MM.1S (cell line): ENCODE measurements around the gene FCGR3B.

ENCODE experiments used
- DNase-seq: peaks from one replicate; pipeline ENCODE4 v3.0.0-alpha.2; 2015
- H2AFZ ChIP-seq: fragments of 300-600 bp; sonication (generic); 2 replicates; pipeline ENCODE4 v1.6.0; 2016; ENCODE audit warnings: antibody characterized with exemption, low read length
- H3F3A ChIP-seq: fragments of 300-600 bp; sonication (generic); 2 replicates; pipeline ENCODE4 v1.6.1; 2016; ENCODE audit warnings: mild to moderate bottlenecking, antibody characterized with exemption, low read length, moderate library complexity, mixed read lengths; ENCODE audit not compliant: insufficient read depth
- H3K27ac ChIP-seq: fragments of 300-600 bp; sonication (generic); 2 replicates; pipeline ENCODE4 v1.5.1; 2016; ENCODE audit warnings: mild to moderate bottlenecking, low read length
- H3K27me3 ChIP-seq: fragments of 300-600 bp; sonication (generic); replicated peaks from 2 replicates; pipeline ENCODE4 v1.6.0; 2016; ENCODE audit warnings: low read length; ENCODE audit not compliant: insufficient read depth
- H3K36me3 ChIP-seq: fragments of 300-600 bp; sonication (generic); replicated peaks from 2 replicates; pipeline ENCODE4 v1.6.1; 2016; ENCODE audit warnings: mild to moderate bottlenecking, low read length, mixed read lengths; ENCODE audit not compliant: insufficient read depth
- H3K4me1 ChIP-seq: fragments of 300-600 bp; sonication (generic); 2 replicates; pipeline ENCODE4 v1.6.1; 2016; ENCODE audit warnings: low read length, mixed read lengths
- H3K4me2 ChIP-seq: fragments of 300-600 bp; sonication (generic); 2 replicates; pipeline ENCODE4 v1.6.0; 2016; ENCODE audit warnings: low read depth, low read length
- H3K4me3 ChIP-seq: fragments of 300-600 bp; sonication (generic); 2 replicates; pipeline ENCODE4 v1.5.1; 2016; ENCODE audit warnings: low read length, mixed read lengths
- H3K79me2 ChIP-seq: fragments of 300-600 bp; sonication (generic); 2 replicates; pipeline ENCODE4 v1.6.1; 2016; ENCODE audit warnings: mixed run types, low read length, mixed read lengths
- H3K9ac ChIP-seq: fragments of 300-600 bp; sonication (generic); 2 replicates; pipeline ENCODE4 v1.6.1; 2016; ENCODE audit warnings: low read length, mixed read lengths
- H3K9me2 ChIP-seq: fragments of 300-600 bp; sonication (generic); replicated peaks from 2 replicates; pipeline ENCODE4 v1.6.1; 2016; ENCODE audit warnings: mild to moderate bottlenecking, low read length, mixed read lengths; ENCODE audit not compliant: insufficient read depth
- H3K9me3 ChIP-seq: fragments of 300-600 bp; sonication (generic); replicated peaks from 2 replicates; pipeline ENCODE4 v1.6.1; 2016; ENCODE audit warnings: mild to moderate bottlenecking, low read length, mixed read lengths; ENCODE audit not compliant: insufficient read depth
- H4K20me1 ChIP-seq: fragments of 300-600 bp; sonication (generic); 2 replicates; pipeline ENCODE4 v1.6.1; 2016; ENCODE audit warnings: mild to moderate bottlenecking, low read length, moderate library complexity, mixed read lengths; ENCODE audit not compliant: insufficient read depth
- CTCF ChIP-seq: fragments of 300-600 bp; sonication (generic); IDR thresholded peaks from 2 replicates; pipeline ENCODE4 v1.5.1; 2016; ENCODE audit warnings: antibody characterized with exemption, low read length, mixed read lengths
- EZH2 ChIP-seq: fragments of 300-600 bp; sonication (generic); optimal IDR thresholded peaks from 2 replicates; pipeline ENCODE3; 2017; ENCODE audit warnings: low read depth, mild to moderate bottlenecking, antibody characterized with exemption, low read length, mixed read lengths
- EZH2phosphoT487 ChIP-seq: fragments of 300-600 bp; sonication (generic); IDR thresholded peaks from 2 replicates; pipeline ENCODE4 v1.6.1; 2018; ENCODE audit warnings: antibody characterized with exemption, low read length

Gene FCGR3B

DNA sequence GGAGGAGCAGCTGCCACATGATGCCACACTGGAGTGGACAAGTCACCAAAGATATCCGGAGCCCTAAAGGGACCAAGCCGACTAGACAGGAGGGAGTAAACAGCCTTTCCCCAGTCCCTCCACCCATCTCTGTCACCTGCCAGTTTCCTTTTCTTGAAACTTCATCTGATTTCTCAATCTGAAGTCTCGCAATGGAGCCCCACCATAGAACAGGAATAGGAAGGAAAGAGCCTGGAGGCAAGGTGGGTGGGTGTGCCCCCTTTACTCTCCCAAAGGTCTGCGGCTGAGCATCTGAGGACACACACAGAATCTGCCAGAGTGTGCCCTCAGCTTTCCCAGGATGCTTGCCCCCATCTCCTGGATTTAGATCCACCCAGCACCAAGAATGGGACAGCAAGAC, at the start of gene FCGR3B:
TSS of gene FCGR3B (minus strand) at position 101 of the 400 bp plus-strand sequence. CDS start at position 19, 82 bp downstream.
- H3K79me2 ChIP-seq, result no peaks in the 10 kb centered on the region
- TF ChIP-seq CTCF, result no peak
- no peak for TF ChIP-seq EZH2
- TF ChIP-seq EZH2phosphoT487, result no peak
- no peak within 1 kb of the TSS for H3K27ac ChIP-seq

DNA sequence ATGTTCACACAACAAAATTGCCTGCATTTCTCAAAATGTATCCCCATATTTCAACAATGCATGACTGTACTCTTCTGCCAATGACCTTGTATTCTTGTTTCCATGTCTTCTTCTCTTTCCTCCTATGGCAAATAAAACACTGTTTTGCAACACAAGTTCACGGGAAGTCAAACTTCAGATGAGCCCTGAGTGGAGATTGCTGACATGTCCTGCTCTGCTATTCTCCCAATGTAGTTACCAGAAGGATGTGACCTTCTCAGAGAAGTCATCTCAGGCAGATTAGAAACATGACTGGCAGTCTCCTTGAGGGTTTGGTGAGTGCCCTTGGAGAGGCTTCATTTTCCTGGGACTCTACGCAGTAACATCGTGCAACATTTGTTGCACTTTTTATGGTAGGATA, 47.5 kb upstream of the FCGR3B start:
- DNase-seq, result peak; percentile 3
- Histone ChIP-seq H3K4me2 (no peak overlapping the region), H3K4me1 (no peaks in the 10 kb centered on the region), H3K36me3 (no peaks in the 10 kb centered on the region), H4K20me1 (no peaks in the 10 kb centered on the region), H2AFZ (no peak overlapping the region), H3K9me3 (no peaks in the 10 kb centered on the region), H3K9ac (no peak overlapping the region), H3K4me3 (no peak overlapping the region), H3K9me2 (no peaks in the 10 kb centered on the region), H3K79me2 (no peaks in the 10 kb centered on the region), H3K27ac (no peak overlapping the region), H3F3A (no peaks in the 10 kb centered on the region), H3K27me3 (no peaks in the 10 kb centered on the region)
- no peak for TF ChIP-seq EZH2
- no peak for TF ChIP-seq EZH2phosphoT487
- no peak for TF ChIP-seq CTCF

More for the DNA sequence above, at the start of gene FCGR3B:
- Histone ChIP-seq H3K9me2 (no peaks in the 10 kb centered on the region), H3K9me3 (no peaks in the 10 kb centered on the region), H3K27me3 (no peaks in the 10 kb centered on the region), H3K9ac (no peak within 1 kb of the TSS), H3K4me1 (no peaks in the 10 kb centered on the region), H3K4me3 (no peak within 1 kb of the TSS), H3F3A (no peaks in the 10 kb centered on the region), H4K20me1 (no peaks in the 10 kb centered on the region), H3K36me3 (no peaks in the 10 kb centered on the region), H2AFZ (no peak within 1 kb of the TSS), H3K4me2 (no peak within 1 kb of the TSS)
- DNase-seq, result no peak

GRCh38 chr1:161676958-161677689, 46.1 kb upstream of the FCGR3B start:
- H4K20me1 ChIP-seq, result no peaks in the 10 kb centered on the region
- H3K27ac ChIP-seq, result no peak overlapping the region
- no peaks in the 10 kb centered on the region for H3K79me2 ChIP-seq
- H3K9me3 ChIP-seq, result no peaks in the 10 kb centered on the region
- H3F3A ChIP-seq, result no peaks in the 10 kb centered on the region
- H3K9ac ChIP-seq, result no peak overlapping the region
- no peak overlapping the region for H2AFZ ChIP-seq
- DNase-seq, result no peak
- TF ChIP-seq EZH2phosphoT487, result no peak
- TF ChIP-seq EZH2, result no peak
- no peak for TF ChIP-seq CTCF
- H3K4me2 ChIP-seq, result no peak overlapping the region
- H3K9me2 ChIP-seq, result no peaks in the 10 kb centered on the region
- H3K4me3 ChIP-seq, result no peak overlapping the region
- H3K36me3 ChIP-seq, result no peaks in the 10 kb centered on the region
- no peaks in the 10 kb centered on the region for H3K4me1 ChIP-seq
- H3K27me3 ChIP-seq, result no peaks in the 10 kb centered on the region
